Activated naive CD4-positive, alpha-beta T cell treated with anti-CD3 and anti-CD28 coated beads, Interleukin-2, amount 10 ng/mL, durations not matched to agents 7 days and 5 days (primary cell): Measurements from ENCODE around the gene ULK4.

Experiments
- CTCF ChIA-PET: fragments of 350-600 bp; sonication (Branson Sonifier 250); formaldehyde crosslinking; loops from one replicate; lab custom pipeline; 2021; ENCODE audit warnings: antibody characterized with exemption; lab: Charles Lee
- DNase-seq: peaks from one replicate; pipeline ENCODE4 v3.0.0-alpha.2; 2020
- H3K27ac Mint-ChIP-seq: one replicate; pipeline ENCODE4 v1.8.0; 2021; ENCODE audit warnings: mild to moderate bottlenecking, moderate library complexity, mixed read lengths
- H3K27me3 Mint-ChIP-seq: one replicate; pipeline ENCODE4 v1.8.0; 2021; ENCODE audit warnings: mild to moderate bottlenecking, mixed read lengths
- H3K36me3 Mint-ChIP-seq: one replicate; pipeline ENCODE4 v1.8.0; 2021; ENCODE audit warnings: mixed read lengths
- H3K4me1 Mint-ChIP-seq: one replicate; pipeline ENCODE4 v1.8.0; 2021; ENCODE audit warnings: mixed read lengths
- H3K4me3 Mint-ChIP-seq: one replicate; pipeline ENCODE4 v1.8.0; 2021; ENCODE audit warnings: mild to moderate bottlenecking, moderate library complexity, mixed read lengths
- H3K9me3 Mint-ChIP-seq: one replicate; pipeline ENCODE4 v1.8.0; 2021; ENCODE audit warnings: mixed read lengths

The ULK4 gene

DNA sequence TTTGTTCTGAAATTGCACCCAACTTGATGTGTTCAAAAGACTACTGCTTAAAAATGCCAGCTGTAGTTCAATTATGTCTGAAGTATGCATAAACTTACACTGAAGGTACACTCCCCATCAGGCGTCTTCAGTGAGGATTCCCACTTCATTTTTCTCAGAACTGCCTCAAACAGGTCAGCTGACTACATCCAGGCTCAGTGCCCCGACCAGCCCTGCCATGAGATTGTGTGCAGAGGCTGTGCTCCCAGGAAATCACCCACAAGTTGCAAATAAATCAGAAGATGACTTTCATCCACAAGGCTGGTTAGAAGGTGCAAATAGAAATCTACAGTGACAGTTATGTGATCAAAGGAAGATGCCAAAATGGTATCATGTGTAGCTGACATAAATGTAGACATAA lies 711.1 kb downstream of the ULK4 start:
- H3K9me3 Mint-ChIP-seq = no peaks in the 10 kb centered on the region
- no peaks in the 10 kb centered on the region for H3K4me1 Mint-ChIP-seq
- no peak for DNase-seq

DNA sequence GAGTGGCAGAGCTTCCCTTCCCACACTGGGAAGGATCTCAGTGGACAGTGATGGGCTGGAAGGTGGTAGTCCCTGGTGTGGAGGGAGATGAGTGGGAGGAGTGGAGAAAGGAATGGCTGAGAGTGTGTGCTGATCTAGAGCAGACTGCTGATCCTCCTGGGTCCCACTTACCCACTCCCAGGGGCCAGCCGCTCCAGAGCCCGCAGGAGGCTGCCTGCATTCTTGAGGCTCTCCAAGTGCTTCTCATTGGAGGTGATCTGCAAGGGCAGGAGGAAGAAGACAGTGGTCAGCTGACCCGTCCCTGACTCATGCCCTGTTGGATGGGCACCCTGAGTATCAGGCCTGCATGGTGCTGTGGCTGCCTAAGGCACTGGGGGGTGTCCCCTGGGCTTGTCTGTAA lies 712.6 kb downstream of the ULK4 start:
- CTCF ChIA-PET = no interaction called here
- Mint-ChIP-seq H3K4me3 (no peak overlapping the region), H3K27ac (no peak overlapping the region), H3K27me3 (no peaks in the 10 kb centered on the region), H3K4me1 (no peaks in the 10 kb centered on the region), H3K9me3 (no peaks in the 10 kb centered on the region), H3K36me3 (peaks cover 3% of the 10 kb centered on the region)
- no peak for DNase-seq

More for the DNA sequence above, 711.1 kb downstream of the ULK4 start:
- CTCF ChIA-PET = interaction anchor here (0.9 kb wide), 1 partner anchor 16 kb away, joined by 3 read pairs; no protein-coding TSS in a partner anchor
- no peaks in the 10 kb centered on the region for H3K27me3 Mint-ChIP-seq
- H3K36me3 Mint-ChIP-seq = no peaks in the 10 kb centered on the region
- H3K27ac Mint-ChIP-seq = no peak overlapping the region
- no peak overlapping the region for H3K4me3 Mint-ChIP-seq

DNA sequence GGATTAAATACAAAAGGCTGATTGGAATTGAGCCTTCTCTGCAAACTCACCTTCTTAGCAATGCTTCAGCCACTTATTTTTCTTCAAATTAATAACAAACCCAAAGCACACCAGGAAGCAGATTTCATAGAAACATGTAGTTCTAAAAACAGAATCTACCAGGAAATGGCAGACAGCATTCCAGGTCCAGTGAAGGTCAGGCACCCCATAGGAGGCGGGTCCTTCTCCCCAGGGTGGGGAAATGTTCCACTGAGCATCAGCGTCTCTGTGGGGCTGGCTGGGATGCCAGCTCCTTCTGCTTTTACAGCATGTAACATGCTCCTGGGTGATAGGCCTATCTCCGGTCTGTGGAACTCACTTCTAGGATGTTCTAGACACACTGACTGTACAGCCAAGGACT lies 713.4 kb downstream of the ULK4 start:
- Mint-ChIP-seq H3K36me3 (peaks cover 5% of the 10 kb centered on the region), H3K4me3 (no peak overlapping the region), H3K4me1 (no peaks in the 10 kb centered on the region), H3K9me3 (no peaks in the 10 kb centered on the region), H3K27me3 (no peaks in the 10 kb centered on the region), H3K27ac (no peak overlapping the region)
- CTCF ChIA-PET = no interaction called here
- DNase-seq = no peak

DNA sequence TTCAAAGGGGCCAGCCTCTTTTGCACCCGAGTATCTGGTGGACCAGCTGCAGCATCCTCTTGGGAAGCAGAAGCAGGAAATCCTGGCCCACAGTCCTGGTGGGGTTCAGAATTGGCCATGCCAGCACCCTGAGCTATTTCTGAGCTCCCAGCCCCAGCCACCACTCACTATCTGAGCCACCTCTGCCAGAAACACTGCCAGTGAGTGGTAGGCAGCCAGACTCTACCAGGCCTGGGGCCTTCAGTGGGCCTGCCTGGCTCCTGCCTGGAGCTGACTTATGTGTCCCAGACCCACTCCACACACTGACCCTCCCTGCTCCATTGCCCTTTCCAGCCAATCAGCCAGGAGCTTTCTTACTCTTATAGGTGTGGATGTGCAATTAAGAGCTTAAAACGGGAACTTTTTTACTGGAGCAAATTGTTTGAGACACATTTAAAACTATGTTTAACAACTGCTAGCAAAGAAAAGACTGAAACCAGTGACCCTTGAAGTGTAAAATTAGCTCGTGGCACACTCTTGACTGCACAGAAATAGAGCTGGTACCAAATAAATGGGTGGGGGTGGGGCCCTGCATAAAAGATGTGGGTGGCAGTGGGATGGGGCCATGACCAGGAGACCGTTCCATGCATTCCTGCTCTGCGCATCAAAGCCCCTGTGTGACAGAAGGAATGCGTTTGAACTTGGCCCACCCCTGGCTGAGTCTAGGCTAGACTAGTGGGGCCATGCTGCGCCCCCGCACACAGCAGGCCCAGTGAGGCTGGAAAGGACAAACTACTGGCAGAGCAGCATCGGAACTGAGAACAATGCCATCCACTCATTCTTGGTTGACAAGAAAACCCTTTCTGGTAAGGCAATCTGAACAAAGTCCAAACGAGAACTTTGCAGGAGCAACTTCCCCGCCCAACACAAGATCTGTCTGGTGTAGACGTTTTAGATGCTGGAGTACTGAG lies 714.6 kb downstream of the ULK4 start:
- CTCF ChIA-PET = no interaction called here
- Mint-ChIP-seq H3K36me3 (peaks cover 12% of the 10 kb centered on the region), H3K27me3 (no peaks in the 10 kb centered on the region), H3K27ac (no peak overlapping the region), H3K4me3 (no peak overlapping the region), H3K9me3 (no peaks in the 10 kb centered on the region), H3K4me1 (no peaks in the 10 kb centered on the region)
- DNase-seq = no peak

- no peak for DNase-seq
- Mint-ChIP-seq H3K27me3 (no peaks in the 10 kb centered on the region), H3K36me3 (peaks cover 19% of the 10 kb centered on the region), H3K4me3 (no peak overlapping the region), H3K27ac (no peak overlapping the region), H3K4me1 (no peaks in the 10 kb centered on the region), H3K9me3 (no peaks in the 10 kb centered on the region)
- CTCF ChIA-PET = no interaction called here
These were observed 717.1 kb downstream of the ULK4 start for GRCh38 chr3:41244620-41245336.

DNA sequence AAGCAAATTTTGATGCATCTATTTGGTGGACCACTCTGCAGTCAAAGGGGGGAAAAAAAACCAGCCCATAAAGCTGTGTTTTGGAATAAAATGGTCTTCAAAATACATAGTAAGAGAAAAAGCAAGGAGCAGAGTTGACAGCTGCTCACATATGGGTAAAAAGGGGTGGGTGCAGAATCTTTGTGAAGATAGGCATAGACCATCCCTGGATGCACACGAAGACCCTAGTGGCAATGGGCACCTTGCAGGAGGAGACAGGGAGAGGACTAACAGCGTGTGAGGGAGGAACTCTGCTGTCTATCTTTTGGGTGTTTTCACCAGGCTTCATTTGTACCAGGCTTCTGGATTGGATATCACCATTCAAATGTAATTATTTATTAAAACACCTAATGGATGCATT lies 718.7 kb downstream of the ULK4 start:
- Mint-ChIP-seq H3K27ac (no peak overlapping the region), H3K4me1 (no peaks in the 10 kb centered on the region), H3K27me3 (no peaks in the 10 kb centered on the region), H3K36me3 (peaks cover 34% of the 10 kb centered on the region), H3K9me3 (no peaks in the 10 kb centered on the region), H3K4me3 (no peak overlapping the region)
- no peak for DNase-seq
- CTCF ChIA-PET = no interaction called here

- DNase-seq = no peak
- CTCF ChIA-PET = no interaction called here
- Mint-ChIP-seq H3K4me3 (no peak overlapping the region), H3K36me3 (peaks cover 45% of the 10 kb centered on the region), H3K4me1 (no peaks in the 10 kb centered on the region), H3K27me3 (no peaks in the 10 kb centered on the region), H3K27ac (peak overlapping the region; percentile 64), H3K9me3 (no peaks in the 10 kb centered on the region)
These were observed 719.9 kb downstream of the ULK4 start for GRCh38 chr3:41241800-41242571.

DNA sequence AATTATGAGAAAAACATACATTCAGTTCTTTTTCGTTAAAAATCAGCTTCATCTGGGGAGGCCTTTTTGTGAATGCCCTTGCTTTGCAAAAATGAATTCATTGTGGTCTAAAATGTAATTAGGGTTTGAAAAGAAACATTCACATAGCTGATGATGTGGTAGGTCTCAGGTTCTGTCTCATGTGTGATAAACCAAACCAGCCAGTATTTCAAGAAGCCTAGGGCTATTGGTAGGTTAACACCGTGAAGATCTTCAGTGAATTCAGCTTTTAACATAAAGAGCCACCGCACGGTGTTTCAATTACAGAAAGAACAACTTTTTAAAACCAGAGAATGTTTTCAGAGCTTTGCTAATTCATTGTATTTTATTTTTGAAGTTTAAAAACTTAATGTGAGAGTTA lies 720.7 kb downstream of the ULK4 start:
- Mint-ChIP-seq H3K27ac (no peak overlapping the region), H3K4me1 (no peaks in the 10 kb centered on the region), H3K9me3 (no peaks in the 10 kb centered on the region), H3K27me3 (no peaks in the 10 kb centered on the region), H3K4me3 (no peak overlapping the region), H3K36me3 (peaks cover 48% of the 10 kb centered on the region)
- CTCF ChIA-PET = interaction anchor here (1.0 kb wide), 1 partner anchor 14 kb away, joined by 3 read pairs; no protein-coding TSS in a partner anchor
- no peak for DNase-seq

GRCh38 chr3:41239587-41239986 lies 722.3 kb downstream of the ULK4 start:
- Mint-ChIP-seq H3K27ac (no peak overlapping the region), H3K4me1 (no peaks in the 10 kb centered on the region), H3K9me3 (no peaks in the 10 kb centered on the region), H3K36me3 (peaks cover 56% of the 10 kb centered on the region), H3K27me3 (no peaks in the 10 kb centered on the region), H3K4me3 (no peak overlapping the region)
- CTCF ChIA-PET = no interaction called here
- no peak for DNase-seq

DNA sequence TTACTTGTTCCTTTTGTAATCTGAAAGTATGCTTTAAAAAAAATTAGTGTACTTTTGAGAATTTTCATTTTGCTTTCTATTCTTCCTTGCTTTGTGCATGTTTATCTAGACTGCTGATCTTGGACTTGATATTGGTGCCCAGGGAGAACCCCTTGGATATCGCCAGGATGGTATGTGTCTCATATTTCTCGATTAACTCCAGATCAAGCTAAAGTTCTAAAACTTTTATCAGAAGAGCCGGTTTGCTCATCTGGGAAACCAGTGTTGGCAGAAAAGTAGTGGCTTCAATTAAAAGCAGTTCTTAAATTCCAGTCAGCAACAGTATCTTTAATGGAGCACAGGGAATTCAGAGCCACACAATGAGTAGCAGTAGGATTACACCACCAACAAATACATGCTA lies 724.0 kb downstream of the ULK4 start:
- Mint-ChIP-seq H3K27me3 (no peaks in the 10 kb centered on the region), H3K27ac (no peak overlapping the region), H3K9me3 (no peaks in the 10 kb centered on the region), H3K4me3 (no peak overlapping the region), H3K4me1 (no peaks in the 10 kb centered on the region), H3K36me3 (peaks cover 67% of the 10 kb centered on the region)
- no peak for DNase-seq
- CTCF ChIA-PET = no interaction called here

DNA sequence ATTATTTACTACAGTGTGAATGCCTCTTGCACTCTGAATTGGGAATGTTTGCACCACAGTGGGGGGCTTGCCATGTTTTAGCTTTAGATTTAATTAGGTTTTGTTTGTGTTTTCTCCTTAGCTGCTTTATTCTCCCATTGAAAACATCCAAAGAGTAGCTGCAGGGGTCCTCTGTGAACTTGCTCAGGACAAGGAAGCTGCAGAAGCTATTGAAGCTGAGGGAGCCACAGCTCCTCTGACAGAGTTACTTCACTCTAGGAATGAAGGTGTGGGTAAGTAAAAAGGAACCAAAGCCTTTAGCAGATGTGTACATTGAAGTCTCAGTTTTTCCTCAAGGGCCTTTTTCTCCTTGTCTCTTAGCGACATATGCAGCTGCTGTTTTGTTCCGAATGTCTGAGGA lies 725.7 kb downstream of the ULK4 start:
- Mint-ChIP-seq H3K4me3 (no peak overlapping the region), H3K27ac (no peak overlapping the region), H3K4me1 (no peaks in the 10 kb centered on the region), H3K36me3 (peaks cover 73% of the 10 kb centered on the region), H3K9me3 (no peaks in the 10 kb centered on the region), H3K27me3 (no peaks in the 10 kb centered on the region)
- CTCF ChIA-PET = no interaction called here
- no peak for DNase-seq

GRCh38 chr3:41234823-41235721 lies 726.8 kb downstream of the ULK4 start:
- Mint-ChIP-seq H3K27ac (no peak overlapping the region), H3K4me3 (no peak overlapping the region), H3K27me3 (no peaks in the 10 kb centered on the region), H3K9me3 (no peaks in the 10 kb centered on the region), H3K36me3 (peaks cover 76% of the 10 kb centered on the region), H3K4me1 (no peaks in the 10 kb centered on the region)
- DNase-seq = no peak
- CTCF ChIA-PET = interaction anchor here (1.4 kb wide), 1 partner anchor 16 kb away, joined by 3 read pairs; no protein-coding TSS in a partner anchor

DNA sequence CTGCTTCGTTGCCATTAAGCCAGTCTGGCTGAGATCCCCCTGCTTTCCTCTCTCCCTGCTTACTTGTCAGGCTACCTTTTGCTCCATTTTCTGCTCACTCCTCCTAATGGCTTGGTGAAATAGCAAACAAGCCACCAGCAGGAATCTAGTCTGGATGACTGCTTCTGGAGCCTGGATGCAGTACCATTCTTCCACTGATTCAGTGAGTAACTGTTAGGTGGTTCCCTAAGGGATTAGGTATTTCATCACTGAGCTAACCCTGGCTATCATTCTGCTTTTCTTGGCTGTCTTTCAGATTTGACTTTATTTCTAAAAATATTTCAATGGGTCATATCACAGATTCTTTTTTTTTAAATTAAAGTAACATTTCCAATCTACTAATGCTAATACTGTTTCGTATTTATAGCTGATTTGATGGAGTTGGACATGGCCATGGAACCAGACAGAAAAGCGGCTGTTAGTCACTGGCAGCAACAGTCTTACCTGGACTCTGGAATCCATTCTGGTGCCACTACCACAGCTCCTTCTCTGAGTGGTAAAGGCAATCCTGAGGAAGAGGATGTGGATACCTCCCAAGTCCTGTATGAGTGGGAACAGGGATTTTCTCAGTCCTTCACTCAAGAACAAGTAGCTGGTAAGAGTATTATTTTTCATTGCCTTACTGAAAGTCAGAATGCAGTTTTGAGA lies 737.6 kb downstream of the ULK4 start:
- H3K4me3 Mint-ChIP-seq = no peak overlapping the region
- H3K9me3 Mint-ChIP-seq = no peaks in the 10 kb centered on the region
- DNase-seq = no peak
- H3K4me1 Mint-ChIP-seq = peaks cover 11% of the 10 kb centered on the region
- H3K27ac Mint-ChIP-seq = no peak overlapping the region
- no peaks in the 10 kb centered on the region for H3K27me3 Mint-ChIP-seq
- CTCF ChIA-PET = interaction anchor here (0.9 kb wide), 1 partner anchor 428 kb away, joined by 3 read pairs; no protein-coding TSS in a partner anchor
- H3K36me3 Mint-ChIP-seq = peaks cover 49% of the 10 kb centered on the region
